ENCODE data around the gene UBAP2.

- TF ChIP-seq, protein P1, sequence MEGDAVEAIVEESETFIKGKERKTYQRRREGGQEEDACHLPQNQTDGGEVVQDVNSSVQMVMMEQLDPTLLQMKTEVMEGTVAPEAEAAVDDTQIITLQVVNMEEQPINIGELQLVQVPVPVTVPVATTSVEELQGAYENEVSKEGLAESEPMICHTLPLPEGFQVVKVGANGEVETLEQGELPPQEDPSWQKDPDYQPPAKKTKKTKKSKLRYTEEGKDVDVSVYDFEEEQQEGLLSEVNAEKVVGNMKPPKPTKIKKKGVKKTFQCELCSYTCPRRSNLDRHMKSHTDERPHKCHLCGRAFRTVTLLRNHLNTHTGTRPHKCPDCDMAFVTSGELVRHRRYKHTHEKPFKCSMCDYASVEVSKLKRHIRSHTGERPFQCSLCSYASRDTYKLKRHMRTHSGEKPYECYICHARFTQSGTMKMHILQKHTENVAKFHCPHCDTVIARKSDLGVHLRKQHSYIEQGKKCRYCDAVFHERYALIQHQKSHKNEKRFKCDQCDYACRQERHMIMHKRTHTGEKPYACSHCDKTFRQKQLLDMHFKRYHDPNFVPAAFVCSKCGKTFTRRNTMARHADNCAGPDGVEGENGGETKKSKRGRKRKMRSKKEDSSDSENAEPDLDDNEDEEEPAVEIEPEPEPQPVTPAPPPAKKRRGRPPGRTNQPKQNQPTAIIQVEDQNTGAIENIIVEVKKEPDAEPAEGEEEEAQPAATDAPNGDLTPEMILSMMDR (IDR thresholded peaks at IDR 0.05) = no peak
- no peak for TF ChIP-seq EZH2 (IDR thresholded peaks at IDR 0.05; ENCODE audit: borderline replicate concordance, insufficient read depth, low read depth, low read length, poor library complexity, severe bottlenecking)
These were observed 167.1 kb downstream of the UBAP2 start for GRCh38 chr9:33881635-33882034.
